Calu3 (cell line): ENCODE data around the gene NELL2. TPM values are rescaled to one million over a fixed set of nuclear protein-coding genes. Genes with fewer than 3 reads are reported as not detected.

Source experiments
- BruUV-seq: library from RNA; stranded (reverse); fragments of 400-500 nt; replicated peaks from 2 replicates; lab custom pipeline; 2021; lab: Mats Ljungman, UMichigan
- CTCF ChIA-PET: fragments of 300-600 bp; sonication (Branson Sonifier 250); formaldehyde crosslinking; loops from one replicate; lab custom pipeline; 2022; ENCODE audit warnings: antibody characterized with exemption; lab: Charles Lee
- DNase-seq: peaks from one replicate; pipeline ENCODE4 v3.0.0; 2022
- H3K27ac Mint-ChIP-seq: one replicate; pipeline ENCODE4 v1.8.0; 2022; ENCODE audit warnings: mixed read lengths; ENCODE audit not compliant: unreplicated experiment
- H3K27me3 Mint-ChIP-seq: one replicate; pipeline ENCODE4 v1.8.0; 2022; ENCODE audit warnings: mixed read lengths; ENCODE audit not compliant: unreplicated experiment
- H3K36me3 Mint-ChIP-seq: one replicate; pipeline ENCODE4 v1.8.0; 2022; ENCODE audit warnings: mild to moderate bottlenecking, moderate library complexity, mixed read lengths; ENCODE audit not compliant: insufficient read depth, unreplicated experiment
- H3K4me1 Mint-ChIP-seq: one replicate; pipeline ENCODE4 v1.8.0; 2022; ENCODE audit warnings: mild to moderate bottlenecking, low read depth, mixed read lengths; ENCODE audit not compliant: unreplicated experiment
- H3K4me3 Mint-ChIP-seq: one replicate; pipeline ENCODE4 v1.8.0; 2022; ENCODE audit warnings: mild to moderate bottlenecking, low read depth, moderate library complexity, mixed read lengths; ENCODE audit not compliant: unreplicated experiment
- H3K9me3 Mint-ChIP-seq: one replicate; pipeline ENCODE4 v1.8.0; 2022; ENCODE audit warnings: low read depth, mixed read lengths; ENCODE audit not compliant: unreplicated experiment
- intact Hi-C: fragments of 100-400 bp; cut with micrococcal nuclease; formaldehyde crosslinking; loops from one replicate; pipeline ENCODE4 v1.10.0; 2022; ENCODE audit not compliant: unreplicated experiment
- total RNA-seq: library from RNA; stranded (reverse); gene quantifications from 2 replicates; pipeline ENCODE4 v1.2.3, GENCODE V29; 2022
- TF ChIP-seq, protein P1 (sequence below): fragments of 200-600 bp; IDR thresholded peaks from one replicate; pipeline ENCODE4 v1.8.0; 2022; ENCODE audit warnings: antibody characterized with exemption; ENCODE audit not compliant: unreplicated experiment

NELL2 gene
- total RNA-seq, 1 experiment from 2014 or later = not detected

DNA sequence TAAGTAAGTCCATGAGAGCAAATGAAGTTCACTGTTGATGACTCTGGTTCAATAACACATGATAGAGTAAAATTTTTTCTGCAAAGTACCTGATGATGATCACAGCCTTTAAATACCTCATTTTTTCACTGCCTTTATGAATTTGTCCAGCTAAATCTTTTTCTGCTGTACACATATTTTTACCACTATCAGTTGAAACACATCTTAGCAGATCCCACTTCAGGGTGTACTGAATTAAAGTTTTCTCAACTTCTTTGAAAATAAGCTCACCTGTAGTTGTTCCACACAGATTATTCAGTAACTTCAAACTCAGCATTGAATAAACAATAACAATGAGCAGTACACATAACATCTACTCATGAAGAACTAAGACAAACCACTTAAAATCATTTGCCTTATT is 385.9 kb downstream of the NELL2 start:
- no peak overlapping the region for H3K27ac Mint-ChIP-seq
- CTCF ChIA-PET = no interaction called here
- no peak overlapping the region for H3K4me3 Mint-ChIP-seq
- H3K9me3 Mint-ChIP-seq = peaks cover 7% of the 10 kb centered on the region
- H3K27me3 Mint-ChIP-seq = no peaks in the 10 kb centered on the region
- no peaks in the 10 kb centered on the region for H3K4me1 Mint-ChIP-seq
- no peak for DNase-seq
- no peaks in the 10 kb centered on the region for H3K36me3 Mint-ChIP-seq
- BruUV-seq = no TSS peak
- intact Hi-C loops = no loop called here
- TF ChIP-seq, protein P1, sequence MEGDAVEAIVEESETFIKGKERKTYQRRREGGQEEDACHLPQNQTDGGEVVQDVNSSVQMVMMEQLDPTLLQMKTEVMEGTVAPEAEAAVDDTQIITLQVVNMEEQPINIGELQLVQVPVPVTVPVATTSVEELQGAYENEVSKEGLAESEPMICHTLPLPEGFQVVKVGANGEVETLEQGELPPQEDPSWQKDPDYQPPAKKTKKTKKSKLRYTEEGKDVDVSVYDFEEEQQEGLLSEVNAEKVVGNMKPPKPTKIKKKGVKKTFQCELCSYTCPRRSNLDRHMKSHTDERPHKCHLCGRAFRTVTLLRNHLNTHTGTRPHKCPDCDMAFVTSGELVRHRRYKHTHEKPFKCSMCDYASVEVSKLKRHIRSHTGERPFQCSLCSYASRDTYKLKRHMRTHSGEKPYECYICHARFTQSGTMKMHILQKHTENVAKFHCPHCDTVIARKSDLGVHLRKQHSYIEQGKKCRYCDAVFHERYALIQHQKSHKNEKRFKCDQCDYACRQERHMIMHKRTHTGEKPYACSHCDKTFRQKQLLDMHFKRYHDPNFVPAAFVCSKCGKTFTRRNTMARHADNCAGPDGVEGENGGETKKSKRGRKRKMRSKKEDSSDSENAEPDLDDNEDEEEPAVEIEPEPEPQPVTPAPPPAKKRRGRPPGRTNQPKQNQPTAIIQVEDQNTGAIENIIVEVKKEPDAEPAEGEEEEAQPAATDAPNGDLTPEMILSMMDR = no peak

DNA sequence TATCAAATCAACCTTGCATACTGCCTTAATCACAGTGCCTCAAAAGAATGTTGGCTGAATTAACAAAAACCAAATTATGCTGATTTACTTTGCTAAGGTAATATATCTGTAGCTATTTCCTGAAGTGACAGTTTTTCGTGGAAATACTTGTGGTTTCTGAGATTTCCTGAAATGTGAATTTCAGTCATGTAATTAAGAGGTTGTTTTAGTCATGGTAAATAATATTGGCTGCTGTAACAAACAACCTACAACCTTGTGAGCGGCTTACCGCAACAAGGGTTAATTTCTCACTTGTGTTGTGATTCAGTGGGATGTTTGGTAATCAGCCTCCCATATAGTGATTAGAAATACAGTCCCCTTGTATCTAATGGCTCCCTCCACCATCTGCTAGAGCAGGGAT is 387.9 kb downstream of the NELL2 start:
- Mint-ChIP-seq H3K4me1 (no peaks in the 10 kb centered on the region), H3K27me3 (no peaks in the 10 kb centered on the region), H3K4me3 (no peak overlapping the region), H3K36me3 (no peaks in the 10 kb centered on the region), H3K9me3 (peaks cover 5% of the 10 kb centered on the region), H3K27ac (no peak overlapping the region)
- DNase-seq = no peak
- TF ChIP-seq, protein P1 = no peak
- CTCF ChIA-PET = no interaction called here
- BruUV-seq = no TSS peak
- intact Hi-C loops = no loop called here

DNA sequence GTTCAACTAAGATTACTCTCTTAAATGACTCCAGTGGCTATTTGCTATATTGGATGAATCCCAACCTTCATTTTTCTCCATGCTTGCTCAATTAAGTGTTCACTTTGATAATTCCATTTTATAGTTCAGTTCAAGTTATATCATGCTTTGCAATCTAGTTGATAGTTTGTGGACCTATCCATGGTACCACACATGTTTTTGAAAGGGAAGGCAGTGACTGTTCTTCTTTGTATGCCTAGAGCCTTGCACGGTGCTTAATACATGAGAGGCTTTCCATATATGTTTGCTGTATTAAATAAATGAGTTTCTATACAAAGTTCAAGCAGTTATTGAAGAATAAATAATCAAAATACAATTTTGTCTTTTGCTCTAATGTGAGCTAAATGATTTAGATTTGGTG is 391.3 kb downstream of the NELL2 start:
- no peak for DNase-seq
- Mint-ChIP-seq H3K27me3 (no peaks in the 10 kb centered on the region), H3K27ac (no peak overlapping the region), H3K9me3 (no peaks in the 10 kb centered on the region), H3K4me1 (no peaks in the 10 kb centered on the region), H3K4me3 (no peak overlapping the region), H3K36me3 (no peaks in the 10 kb centered on the region)
- CTCF ChIA-PET = no interaction called here
- BruUV-seq = no TSS peak
- TF ChIP-seq, protein P1 = no peak
- intact Hi-C loops = no loop called here

DNA sequence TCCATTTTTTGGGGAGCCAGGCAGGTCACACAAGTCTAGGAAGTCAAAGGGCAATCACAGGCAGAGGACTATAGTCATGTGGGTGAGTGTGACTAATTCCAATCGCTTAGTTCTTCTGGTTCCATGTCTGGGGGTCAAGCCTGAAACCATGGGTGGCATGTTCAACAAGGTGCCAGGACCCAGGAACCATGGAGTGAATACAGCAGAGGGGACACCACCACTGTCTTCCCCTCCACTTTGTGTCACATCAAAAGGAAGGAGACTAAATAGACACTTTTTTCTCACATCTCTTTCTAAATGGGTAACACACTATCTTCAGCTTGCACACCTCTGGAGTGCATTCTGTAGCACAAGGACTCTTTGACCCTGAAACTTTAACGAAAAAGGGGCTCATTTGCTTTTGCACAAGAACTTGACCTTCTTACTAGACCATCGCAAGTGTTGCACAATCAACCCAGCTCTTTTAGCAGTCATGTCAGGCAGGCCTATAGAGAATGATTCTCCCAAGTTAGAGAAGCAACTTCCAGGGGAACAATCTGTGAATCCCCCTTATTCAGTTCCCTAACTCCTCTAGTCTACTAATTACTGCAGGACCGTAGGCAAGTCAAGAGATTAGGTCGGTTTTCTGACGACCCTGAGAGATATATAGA is 398.7 kb downstream of the NELL2 start:
- CTCF ChIA-PET = no interaction called here
- H3K27ac Mint-ChIP-seq = no peak overlapping the region
- no peak overlapping the region for H3K4me3 Mint-ChIP-seq
- TF ChIP-seq, protein P1 = no peak
- peaks cover 8% of the 10 kb centered on the region for H3K9me3 Mint-ChIP-seq
- intact Hi-C loops = no loop called here
- no peaks in the 10 kb centered on the region for H3K36me3 Mint-ChIP-seq
- H3K27me3 Mint-ChIP-seq = no peaks in the 10 kb centered on the region
- BruUV-seq = no TSS peak
- DNase-seq = no peak
- H3K4me1 Mint-ChIP-seq = no peaks in the 10 kb centered on the region
